Glutamatergic neuron (in vitro differentiated cells): ENCODE measurements around the gene PPP1R3D. TPM values are rescaled to one million over a fixed set of nuclear protein-coding genes. Genes with fewer than 3 reads are reported as not detected.

Experiments used
- DNase-seq: peaks from one replicate; pipeline ENCODE4 v3.0.0; 2022
- H3K27ac Mint-ChIP-seq: one replicate; pipeline ENCODE4 v1.8.0; 2020; ENCODE audit warnings: mild to moderate bottlenecking, mixed read lengths, inconsistent platforms; ENCODE audit not compliant: unreplicated experiment
- H3K27me3 Mint-ChIP-seq: one replicate; pipeline ENCODE4 v1.8.0; 2020; ENCODE audit warnings: mild to moderate bottlenecking, moderate library complexity, mixed read lengths, inconsistent platforms; ENCODE audit not compliant: unreplicated experiment
- H3K36me3 Mint-ChIP-seq: one replicate; pipeline ENCODE4 v1.8.0; 2020; ENCODE audit warnings: mild to moderate bottlenecking, mixed read lengths, inconsistent platforms; ENCODE audit not compliant: unreplicated experiment
- H3K4me1 Mint-ChIP-seq: one replicate; pipeline ENCODE4 v1.8.0; 2020; ENCODE audit warnings: mild to moderate bottlenecking, low read depth, mixed read lengths, inconsistent platforms; ENCODE audit not compliant: unreplicated experiment
- H3K4me3 Mint-ChIP-seq: one replicate; pipeline ENCODE4 v1.8.0; 2020; ENCODE audit warnings: mild to moderate bottlenecking, mixed read lengths, inconsistent platforms; ENCODE audit not compliant: unreplicated experiment
- H3K9me3 Mint-ChIP-seq: one replicate; pipeline ENCODE4 v1.8.0; 2020; ENCODE audit warnings: mild to moderate bottlenecking, moderate library complexity, mixed read lengths, inconsistent platforms; ENCODE audit not compliant: unreplicated experiment
- total RNA-seq: library from RNA; stranded (reverse); fragmentation: NEBNext Ultra II Directional; extraction: Animal tissue kit (Norgen Biotek cat#: 25700); gene quantifications from one replicate; pipeline ENCODE4 v1.2.1, GENCODE V29; 2021; ENCODE audit not compliant: unreplicated experiment
- TF ChIP-seq, protein P1 (sequence below): fragments of 200-600 bp; sonication (generic); IDR thresholded peaks from one replicate; pipeline ENCODE4 v1.5.0; 2021; ENCODE audit not compliant: partially characterized antibody, unreplicated experiment

PPP1R3D gene
- total RNA-seq, 1 donor from 2014 or later: 1.3 TPM

DNA sequence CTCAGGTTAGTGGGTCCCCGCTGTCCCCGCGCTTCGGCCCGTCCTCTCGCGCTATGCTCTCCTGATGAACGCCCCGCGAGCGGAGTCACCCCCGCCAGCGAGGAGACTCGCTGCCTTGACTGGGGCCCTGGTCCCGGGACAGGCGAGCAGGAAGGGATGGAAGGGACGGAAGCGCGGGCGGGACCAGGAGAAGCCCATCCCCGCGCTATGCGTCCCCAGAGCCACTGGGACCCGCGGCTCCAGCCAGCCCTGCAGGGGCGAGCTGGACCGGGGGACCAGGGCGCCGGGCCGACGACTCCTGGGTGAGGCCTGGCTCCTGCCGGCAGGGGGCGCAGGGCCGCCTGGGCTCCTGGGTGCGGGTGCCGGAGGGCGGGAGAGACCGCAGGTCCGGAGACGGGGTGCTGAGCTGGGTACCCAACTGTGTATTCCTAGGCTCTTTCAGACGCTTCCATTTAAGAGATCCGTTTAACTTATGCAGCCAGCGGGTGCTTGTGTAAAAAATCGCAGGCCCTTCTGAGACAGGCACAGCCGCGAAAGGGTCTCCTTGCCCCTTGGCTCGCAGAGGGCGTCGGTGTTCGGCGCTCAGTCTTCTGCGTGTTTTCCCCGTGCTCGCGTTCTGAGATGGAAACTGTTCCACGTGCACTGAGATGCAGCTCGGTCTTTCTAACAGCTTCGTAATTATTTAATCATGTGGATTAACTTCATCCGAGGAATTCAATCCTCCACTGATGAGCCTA is 6.1 kb downstream of the PPP1R3D start:
- Mint-ChIP-seq H3K27ac (no peak overlapping the region), H3K4me3 (peak overlapping the region; percentile 81), H3K36me3 (no peaks in the 10 kb centered on the region), H3K4me1 (peaks cover 1% of the 10 kb centered on the region), H3K9me3 (peaks cover 6% of the 10 kb centered on the region), H3K27me3 (peaks cover 2% of the 10 kb centered on the region)
- DNase-seq: peak; percentile 86
- TF ChIP-seq, protein P1, sequence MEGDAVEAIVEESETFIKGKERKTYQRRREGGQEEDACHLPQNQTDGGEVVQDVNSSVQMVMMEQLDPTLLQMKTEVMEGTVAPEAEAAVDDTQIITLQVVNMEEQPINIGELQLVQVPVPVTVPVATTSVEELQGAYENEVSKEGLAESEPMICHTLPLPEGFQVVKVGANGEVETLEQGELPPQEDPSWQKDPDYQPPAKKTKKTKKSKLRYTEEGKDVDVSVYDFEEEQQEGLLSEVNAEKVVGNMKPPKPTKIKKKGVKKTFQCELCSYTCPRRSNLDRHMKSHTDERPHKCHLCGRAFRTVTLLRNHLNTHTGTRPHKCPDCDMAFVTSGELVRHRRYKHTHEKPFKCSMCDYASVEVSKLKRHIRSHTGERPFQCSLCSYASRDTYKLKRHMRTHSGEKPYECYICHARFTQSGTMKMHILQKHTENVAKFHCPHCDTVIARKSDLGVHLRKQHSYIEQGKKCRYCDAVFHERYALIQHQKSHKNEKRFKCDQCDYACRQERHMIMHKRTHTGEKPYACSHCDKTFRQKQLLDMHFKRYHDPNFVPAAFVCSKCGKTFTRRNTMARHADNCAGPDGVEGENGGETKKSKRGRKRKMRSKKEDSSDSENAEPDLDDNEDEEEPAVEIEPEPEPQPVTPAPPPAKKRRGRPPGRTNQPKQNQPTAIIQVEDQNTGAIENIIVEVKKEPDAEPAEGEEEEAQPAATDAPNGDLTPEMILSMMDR: peak; percentile 99

DNA sequence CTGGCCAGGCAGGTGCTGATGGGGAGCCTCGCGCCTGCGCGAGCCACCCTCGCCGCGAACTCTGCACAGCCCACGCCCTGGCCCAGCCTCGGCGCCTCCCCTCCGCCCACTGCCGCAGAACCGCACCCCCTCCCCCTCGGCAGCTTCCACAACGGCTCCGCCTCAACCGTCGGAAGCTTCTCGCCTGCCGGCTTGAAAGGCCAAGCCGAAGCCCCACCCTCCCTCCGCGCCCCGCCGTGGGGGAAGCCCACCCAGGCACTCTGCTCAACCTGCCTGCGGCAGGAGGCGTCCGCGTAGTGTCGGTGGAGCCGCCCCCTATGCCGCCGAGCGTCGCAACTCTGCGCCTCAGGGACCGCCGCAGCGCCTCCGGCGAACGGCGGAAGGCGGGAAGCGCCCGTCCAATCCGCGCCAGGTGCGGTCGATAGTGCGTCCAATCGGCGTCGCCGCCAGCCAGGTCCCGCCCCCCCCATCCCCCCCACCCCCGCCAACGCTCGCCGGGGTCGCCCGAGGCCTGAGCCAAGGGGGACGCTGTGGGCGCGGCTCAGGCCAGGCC is 6.7 kb downstream of the PPP1R3D start, which contains the start of gene SYCP2:
Gene SYCP2, minus strand, starts transcription at position 342 of the 553 bp plus-strand sequence. CDS start 11,224 bp downstream, outside the sequence.
- H3K27me3 Mint-ChIP-seq: peaks cover 2% of the 10 kb centered on the region
- H3K4me3 Mint-ChIP-seq: peak within 1 kb of the TSS; percentile 81
- no peak within 1 kb of the TSS for H3K27ac Mint-ChIP-seq
- peaks cover 3% of the 10 kb centered on the region for H3K9me3 Mint-ChIP-seq
- H3K4me1 Mint-ChIP-seq: no peaks in the 10 kb centered on the region
- DNase-seq: no peak
- TF ChIP-seq, protein P1: no peak
- H3K36me3 Mint-ChIP-seq: no peaks in the 10 kb centered on the region

- no peaks in the 10 kb centered on the region for H3K27me3 Mint-ChIP-seq
- H3K4me3 Mint-ChIP-seq: no peak overlapping the region
- peaks cover 3% of the 10 kb centered on the region for H3K9me3 Mint-ChIP-seq
- no peaks in the 10 kb centered on the region for H3K4me1 Mint-ChIP-seq
- H3K36me3 Mint-ChIP-seq: no peaks in the 10 kb centered on the region
- no peak for DNase-seq
- TF ChIP-seq, protein P1: no peak
- no peak overlapping the region for H3K27ac Mint-ChIP-seq
Observed at GRCh38 chr20:59932616-59933295, 7.3 kb downstream of the PPP1R3D start.

DNA sequence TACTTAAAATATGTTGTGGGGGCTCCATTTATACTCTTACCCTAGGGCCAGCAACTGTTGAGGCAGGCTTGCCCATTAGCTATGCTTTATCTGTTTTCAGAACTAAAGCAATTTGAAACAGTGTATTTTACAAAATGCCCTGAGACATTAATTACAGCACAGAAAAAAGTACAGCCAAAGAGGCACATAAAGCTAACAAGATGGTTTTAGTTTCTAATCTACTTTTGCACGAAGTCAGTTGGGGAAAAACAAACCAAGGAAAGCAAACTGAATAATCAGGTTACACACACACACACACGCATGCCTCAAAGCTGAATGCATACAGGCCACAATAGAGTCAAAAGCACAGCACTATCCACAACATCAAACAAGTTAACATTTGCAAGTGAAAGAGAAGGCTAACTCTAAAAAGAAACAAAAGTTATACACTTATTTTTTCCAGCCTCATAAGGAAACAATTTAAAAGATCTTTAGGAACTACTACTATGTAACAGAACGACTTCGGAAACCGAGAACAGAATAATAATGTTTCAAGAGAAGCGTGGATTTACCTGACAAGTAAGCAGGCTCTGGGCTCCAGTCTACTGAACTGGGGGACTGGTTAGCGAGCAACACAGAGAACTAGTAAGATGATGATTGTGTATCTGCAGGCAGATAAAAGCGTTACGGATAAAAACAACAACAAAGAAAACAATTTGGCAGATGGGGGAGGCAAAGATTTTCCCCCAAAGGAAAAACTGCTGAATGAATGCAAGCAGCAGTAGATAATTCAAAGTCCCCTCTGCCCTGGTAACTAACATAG is 8.4 kb downstream of the PPP1R3D start:
- H3K9me3 Mint-ChIP-seq: peaks cover 3% of the 10 kb centered on the region
- H3K4me1 Mint-ChIP-seq: no peaks in the 10 kb centered on the region
- peak overlapping the region; percentile 67 for H3K4me3 Mint-ChIP-seq
- no peak for DNase-seq
- no peaks in the 10 kb centered on the region for H3K27me3 Mint-ChIP-seq
- TF ChIP-seq, protein P1: no peak
- no peaks in the 10 kb centered on the region for H3K36me3 Mint-ChIP-seq
- no peak overlapping the region for H3K27ac Mint-ChIP-seq
